Esophagus muscularis mucosa (tissue), 3 donors: ENCODE measurements around the gene MOSPD2.

Experiments
- POLR2AphosphoS5 ChIP-seq, 2 donors: sonication (generic); formaldehyde crosslinking; IDR thresholded peaks; one replicate each; pipeline ENCODE4 v1.6.1; 2017; ENCODE audit warnings: antibody characterized with exemption in 2 of 2
- TF ChIP-seq, protein P1 (sequence below), 3 experiments: fragments of 200-600 bp in 2 of 3; fragments of 450-650 bp in 1 of 3; sonication (generic) in 2 of 3; IDR thresholded peaks; one replicate each; pipeline ENCODE4 v1.5.1; 2017 to 2019; ENCODE audit warnings: antibody characterized with exemption in 3 of 3, mild to moderate bottlenecking in 2 of 3, moderate library complexity in 1 of 3

DNA sequence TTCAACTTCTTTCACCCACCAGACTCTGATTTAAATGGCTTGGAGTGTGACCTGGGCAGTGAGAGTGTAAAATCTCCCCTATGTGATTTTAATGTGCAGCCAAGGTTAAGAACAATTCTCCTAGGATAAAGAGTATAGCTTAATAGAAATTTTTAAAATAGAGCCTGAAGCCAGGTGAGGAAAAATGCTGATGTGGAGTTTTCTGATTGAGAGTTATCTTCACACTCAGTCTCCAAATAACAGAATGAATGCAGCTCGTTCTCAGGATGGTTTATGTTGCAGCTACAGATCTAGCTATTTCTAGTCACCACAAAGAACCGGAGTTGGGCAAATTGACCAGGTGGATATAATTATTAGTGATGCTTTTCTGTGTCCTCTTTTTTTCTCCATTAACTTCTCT is 70.7 kb downstream of the MOSPD2 start:
- TF ChIP-seq, protein P1, sequence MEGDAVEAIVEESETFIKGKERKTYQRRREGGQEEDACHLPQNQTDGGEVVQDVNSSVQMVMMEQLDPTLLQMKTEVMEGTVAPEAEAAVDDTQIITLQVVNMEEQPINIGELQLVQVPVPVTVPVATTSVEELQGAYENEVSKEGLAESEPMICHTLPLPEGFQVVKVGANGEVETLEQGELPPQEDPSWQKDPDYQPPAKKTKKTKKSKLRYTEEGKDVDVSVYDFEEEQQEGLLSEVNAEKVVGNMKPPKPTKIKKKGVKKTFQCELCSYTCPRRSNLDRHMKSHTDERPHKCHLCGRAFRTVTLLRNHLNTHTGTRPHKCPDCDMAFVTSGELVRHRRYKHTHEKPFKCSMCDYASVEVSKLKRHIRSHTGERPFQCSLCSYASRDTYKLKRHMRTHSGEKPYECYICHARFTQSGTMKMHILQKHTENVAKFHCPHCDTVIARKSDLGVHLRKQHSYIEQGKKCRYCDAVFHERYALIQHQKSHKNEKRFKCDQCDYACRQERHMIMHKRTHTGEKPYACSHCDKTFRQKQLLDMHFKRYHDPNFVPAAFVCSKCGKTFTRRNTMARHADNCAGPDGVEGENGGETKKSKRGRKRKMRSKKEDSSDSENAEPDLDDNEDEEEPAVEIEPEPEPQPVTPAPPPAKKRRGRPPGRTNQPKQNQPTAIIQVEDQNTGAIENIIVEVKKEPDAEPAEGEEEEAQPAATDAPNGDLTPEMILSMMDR (IDR thresholded peaks at IDR 0.05), result no peak
- no peak for TF ChIP-seq POLR2AphosphoS5 (IDR thresholded peaks at IDR 0.05)
